VCaP (cell line): ENCODE results near the gene PDE4D.
"Not testable (repeated sequence)": the region's sequence is repeated elsewhere in the genome, so short reads cannot be mapped to it uniquely, and the experiment has no call there.

Experiments
- H3K27ac ChIP-seq: fragments of 450-650 bp; 2 replicates; pipeline ENCODE4 v1.5.1; 2017
- TF ChIP-seq, protein P1 (sequence below): fragments of 450-650 bp; conservative IDR thresholded peaks from 2 replicates; pipeline ENCODE4 v1.5.1; 2017; ENCODE audit warnings: mild to moderate bottlenecking, moderate library complexity

PDE4D gene

DNA sequence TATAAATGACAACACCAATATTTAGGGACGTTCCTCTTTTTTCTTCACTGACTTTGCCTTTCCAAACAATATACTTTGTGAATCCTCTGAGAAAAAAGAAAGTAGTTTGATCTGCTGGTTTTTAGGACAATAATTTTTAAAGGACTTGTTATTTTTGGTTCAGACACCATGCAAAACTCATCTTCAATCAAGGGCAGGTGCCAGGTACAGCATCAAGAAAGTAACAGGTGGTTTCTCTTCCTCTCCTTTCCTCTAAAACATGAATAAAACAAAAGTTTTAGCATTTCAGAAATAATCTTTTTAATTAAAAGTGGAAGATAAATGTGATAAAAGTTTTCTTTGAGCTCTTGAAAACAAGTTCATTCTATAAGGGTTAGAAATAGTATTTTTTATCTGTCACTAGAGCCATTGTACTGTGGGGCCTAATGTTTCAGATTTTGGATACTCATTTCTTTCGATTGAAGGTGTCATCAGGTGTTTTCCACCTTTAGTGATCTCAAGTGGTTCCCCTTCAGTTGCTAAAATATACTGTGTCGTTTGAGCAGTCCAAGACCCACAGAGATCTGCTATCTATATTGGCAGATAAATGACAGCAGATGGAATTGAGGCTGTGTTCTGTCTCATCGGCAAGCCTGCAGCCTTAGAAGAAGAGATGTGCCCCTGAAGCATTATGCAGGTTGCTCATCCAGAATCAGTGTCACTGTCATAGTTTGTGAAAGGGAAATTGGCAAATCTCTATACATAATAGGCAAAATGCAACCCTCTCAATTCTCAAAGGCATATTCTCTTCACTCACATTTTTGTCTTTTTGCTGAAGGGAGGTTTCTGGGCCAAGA, 499.7 kb downstream of the PDE4D start:
- TF ChIP-seq, protein P1, sequence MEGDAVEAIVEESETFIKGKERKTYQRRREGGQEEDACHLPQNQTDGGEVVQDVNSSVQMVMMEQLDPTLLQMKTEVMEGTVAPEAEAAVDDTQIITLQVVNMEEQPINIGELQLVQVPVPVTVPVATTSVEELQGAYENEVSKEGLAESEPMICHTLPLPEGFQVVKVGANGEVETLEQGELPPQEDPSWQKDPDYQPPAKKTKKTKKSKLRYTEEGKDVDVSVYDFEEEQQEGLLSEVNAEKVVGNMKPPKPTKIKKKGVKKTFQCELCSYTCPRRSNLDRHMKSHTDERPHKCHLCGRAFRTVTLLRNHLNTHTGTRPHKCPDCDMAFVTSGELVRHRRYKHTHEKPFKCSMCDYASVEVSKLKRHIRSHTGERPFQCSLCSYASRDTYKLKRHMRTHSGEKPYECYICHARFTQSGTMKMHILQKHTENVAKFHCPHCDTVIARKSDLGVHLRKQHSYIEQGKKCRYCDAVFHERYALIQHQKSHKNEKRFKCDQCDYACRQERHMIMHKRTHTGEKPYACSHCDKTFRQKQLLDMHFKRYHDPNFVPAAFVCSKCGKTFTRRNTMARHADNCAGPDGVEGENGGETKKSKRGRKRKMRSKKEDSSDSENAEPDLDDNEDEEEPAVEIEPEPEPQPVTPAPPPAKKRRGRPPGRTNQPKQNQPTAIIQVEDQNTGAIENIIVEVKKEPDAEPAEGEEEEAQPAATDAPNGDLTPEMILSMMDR = no peak
- H3K27ac ChIP-seq = no peak overlapping the region

DNA sequence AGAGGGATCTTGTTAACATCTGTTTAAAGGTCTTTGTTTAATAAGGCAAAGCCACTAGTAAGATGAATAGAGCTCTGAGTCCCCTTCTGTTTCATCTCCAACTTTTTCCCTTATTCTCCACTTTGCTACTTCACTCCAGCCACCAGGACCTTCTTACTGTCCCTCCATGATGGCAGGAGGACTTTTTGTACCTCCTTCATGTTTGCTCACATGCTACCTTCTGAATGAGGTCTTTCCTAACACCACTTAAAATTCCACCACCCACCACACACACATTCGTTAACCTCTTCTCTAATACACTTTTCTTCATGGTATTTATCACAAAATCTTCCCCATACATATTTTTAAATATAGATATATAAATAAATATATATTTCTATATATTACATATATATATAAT, 501.9 kb downstream of the PDE4D start:
- peak overlapping the region; percentile 2; the same call in 1 of the 2 replicates for H3K27ac ChIP-seq
- TF ChIP-seq, protein P1 = no peak

DNA sequence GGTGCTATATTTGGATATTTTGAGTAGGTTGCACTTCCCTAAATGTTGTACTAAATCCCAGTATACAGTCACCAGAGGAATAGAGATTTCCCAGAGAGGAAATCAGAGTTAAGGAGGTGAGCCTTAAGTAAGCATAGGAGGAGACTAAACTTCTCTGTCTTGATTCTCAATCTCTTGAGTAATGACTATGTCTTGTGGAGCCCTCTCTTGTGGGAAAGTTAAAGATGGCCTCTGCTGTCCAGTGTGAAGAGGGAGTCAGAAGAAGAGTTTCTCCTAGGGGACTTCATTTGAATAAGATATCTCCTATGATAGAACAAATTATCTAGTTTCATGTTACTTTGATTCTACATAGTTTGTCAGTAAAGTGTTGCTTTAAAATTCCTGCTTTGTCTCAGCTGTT, 502.5 kb downstream of the PDE4D start:
- TF ChIP-seq, protein P1 = no peak

DNA sequence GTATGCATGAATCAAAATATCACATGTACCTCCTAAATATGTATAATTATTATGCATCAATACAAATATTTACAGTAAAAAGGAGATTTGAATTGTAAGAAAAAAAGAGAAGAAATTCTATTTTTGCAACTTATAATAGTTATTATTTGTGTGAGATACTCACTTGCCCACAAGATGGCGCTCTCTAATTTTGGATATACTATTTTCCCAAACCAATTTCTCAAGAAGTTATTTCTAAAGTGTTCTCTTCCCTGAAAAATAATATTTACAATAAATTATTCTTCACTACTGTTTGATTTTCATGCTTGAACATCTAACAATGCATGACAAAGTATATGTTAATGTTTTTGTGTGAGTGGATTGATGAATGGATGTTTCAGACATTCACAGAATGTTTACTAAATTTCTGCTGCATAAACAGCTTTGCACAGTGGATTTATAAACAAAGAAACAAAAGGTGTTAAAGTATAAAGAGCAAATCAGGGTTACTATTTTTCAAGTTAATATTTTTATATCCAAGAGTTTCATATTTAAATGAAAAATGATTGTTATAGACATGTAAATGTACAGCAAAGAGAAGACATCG, 503.4 kb downstream of the PDE4D start:
- H3K27ac ChIP-seq = peak overlapping the region; percentile 2; the same call in 1 of the 2 replicates
- TF ChIP-seq, protein P1 = peak; percentile 92

More for the DNA sequence above, 502.5 kb downstream of the PDE4D start:
- peak overlapping the region; percentile 2; the same call in 1 of the 2 replicates for H3K27ac ChIP-seq

DNA sequence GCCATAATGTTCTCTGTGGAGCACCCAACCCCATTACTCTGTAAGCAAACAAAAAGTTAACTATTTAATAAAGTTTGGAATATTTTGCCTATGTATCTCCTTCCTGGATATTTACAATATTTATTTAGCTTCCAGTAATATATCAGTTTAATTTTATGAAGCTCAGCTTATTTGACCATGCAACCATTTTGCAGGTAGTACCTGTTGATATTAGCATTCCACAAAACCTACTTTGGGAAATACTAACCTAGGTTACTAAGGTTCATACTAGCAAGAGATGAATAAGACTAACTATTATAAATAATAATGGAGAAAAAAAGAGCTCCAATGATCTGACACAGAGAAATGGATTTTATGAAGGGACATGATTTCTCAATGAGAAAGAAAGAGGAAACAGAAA, 506.4 kb downstream of the PDE4D start:
- peak overlapping the region; percentile 40 for H3K27ac ChIP-seq
- TF ChIP-seq, protein P1 = no peak

DNA sequence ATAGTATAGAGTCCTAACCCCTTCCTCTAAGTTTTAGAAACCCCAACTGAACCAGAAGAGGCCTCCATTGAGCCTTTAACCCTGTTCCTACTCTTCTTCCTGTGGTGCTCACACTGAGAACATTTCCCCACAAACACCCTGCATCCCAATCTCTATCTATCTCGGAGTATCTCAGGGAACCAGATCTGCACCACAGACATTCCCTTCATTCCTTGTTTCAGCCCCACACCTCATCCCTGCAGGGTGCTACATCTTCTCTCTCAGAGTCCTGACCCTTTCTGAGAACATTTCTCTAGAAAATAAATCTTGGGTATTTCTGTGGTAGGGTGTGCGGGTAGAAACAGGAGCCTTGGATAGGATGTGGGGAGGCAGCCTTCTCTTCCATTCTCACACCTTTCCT, 507.8 kb downstream of the PDE4D start:
- H3K27ac ChIP-seq = peak overlapping the region; percentile 40; the same call in 1 of the 2 replicates
- TF ChIP-seq, protein P1 = no peak

DNA sequence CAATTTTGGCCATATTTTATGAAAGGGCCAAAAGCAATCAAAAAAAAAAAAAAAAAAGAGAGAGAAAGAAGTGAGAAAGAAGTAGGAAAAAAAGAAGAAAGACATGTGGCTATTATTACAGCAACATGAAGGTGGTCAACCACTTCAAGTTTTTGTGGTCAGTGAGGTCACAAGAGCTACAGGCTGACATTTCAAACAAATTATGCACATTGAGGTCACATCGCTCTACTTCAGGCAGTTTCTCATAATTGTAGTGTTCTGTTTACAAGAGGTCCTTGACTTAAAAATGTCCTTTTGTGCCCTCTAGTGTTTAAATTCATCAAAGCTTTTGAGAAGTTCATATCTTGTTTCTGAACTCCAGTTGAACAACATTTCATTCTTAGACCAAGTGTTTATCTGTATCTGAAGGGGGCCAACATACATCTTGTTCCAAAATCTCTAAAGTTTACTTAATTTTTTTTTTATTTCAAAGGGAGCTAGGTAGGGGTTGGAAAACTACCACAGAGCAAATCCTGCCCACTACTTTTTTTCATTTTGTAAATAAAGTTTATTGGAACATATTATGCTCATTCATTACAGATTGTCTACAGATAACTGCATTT, 513.1 kb downstream of the PDE4D start:
- TF ChIP-seq, protein P1 = peak; percentile 88
- peak overlapping the region; percentile 81 for H3K27ac ChIP-seq

DNA sequence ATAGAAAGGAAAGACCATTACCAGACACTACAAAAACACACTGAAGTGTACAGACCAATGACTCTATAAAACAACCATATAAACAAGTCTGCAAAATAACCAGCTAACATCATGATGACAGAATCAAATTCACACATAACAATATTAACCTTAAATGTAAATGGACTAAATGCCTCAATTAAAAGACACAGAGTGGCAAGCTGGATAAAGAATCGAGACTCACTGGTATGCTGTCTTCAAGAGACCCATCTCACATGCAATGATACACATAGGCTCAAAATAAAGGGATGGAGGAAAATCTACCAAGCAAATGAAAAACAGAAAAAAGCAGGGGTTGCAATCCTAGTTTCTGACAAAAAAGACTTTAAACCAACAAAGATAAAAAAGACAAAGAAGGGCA, 519.5 kb downstream of the PDE4D start:
- not testable (repeated sequence) for H3K27ac ChIP-seq
